Hepatocyte (in vitro differentiated cells): ENCODE results near the gene CCDC102A. TPM values are rescaled to one million over a fixed set of nuclear protein-coding genes. Genes with fewer than 3 reads are reported as not detected.

ENCODE experiments used
- DNase-seq: peaks from one replicate; pipeline ENCODE4 v3.0.0-alpha.2; 2016; ENCODE audit warnings: low spot score
- H2AFZ ChIP-seq: fragments of 200-600 bp; sonication (generic); 2 replicates; pipeline ENCODE4 v1.6.0; 2016; ENCODE audit warnings: antibody characterized with exemption, mild to moderate bottlenecking
- H3K27ac ChIP-seq: fragments of 200-600 bp; sonication (generic); 2 replicates; pipeline ENCODE4 v1.5.1; 2016; ENCODE audit warnings: mild to moderate bottlenecking
- H3K27me3 ChIP-seq: fragments of 200-600 bp; sonication (generic); 2 replicates; pipeline ENCODE4 v1.6.1; 2016
- H3K36me3 ChIP-seq: fragments of 200-600 bp; sonication (generic); replicated peaks from 2 replicates; pipeline ENCODE4 v1.5.1; 2016; ENCODE audit warnings: low read depth; ENCODE audit not compliant: insufficient read depth
- H3K4me1 ChIP-seq: fragments of 200-600 bp; sonication (generic); 2 replicates; pipeline ENCODE4 v1.5.1; 2016; ENCODE audit warnings: mild to moderate bottlenecking, moderate library complexity; ENCODE audit not compliant: insufficient read depth
- H3K4me2 ChIP-seq: fragments of 200-600 bp; sonication (generic); 2 replicates; pipeline ENCODE4 v1.6.0; 2016
- H3K4me3 ChIP-seq: fragments of 200-600 bp; sonication (generic); 2 replicates; pipeline ENCODE4 v1.5.1; 2016; ENCODE audit warnings: mild to moderate bottlenecking
- H3K79me2 ChIP-seq: fragments of 200-600 bp; sonication (generic); 2 replicates; pipeline ENCODE4 v1.6.0; 2017; ENCODE audit warnings: mild to moderate bottlenecking
- H3K9me2 ChIP-seq: fragments of 200-600 bp; sonication (generic); replicated peaks from 2 replicates; pipeline ENCODE4 v1.6.0; 2017; ENCODE audit warnings: mild to moderate bottlenecking; ENCODE audit not compliant: insufficient read depth
- H3K9me3 ChIP-seq: fragments of 200-600 bp; sonication (generic); 2 replicates; pipeline ENCODE4 v1.5.1; 2016; ENCODE audit warnings: low read depth, mild to moderate bottlenecking
- H4K20me1 ChIP-seq: fragments of 200-600 bp; sonication (generic); 2 replicates; pipeline ENCODE4 v1.6.0; 2016; ENCODE audit warnings: mild to moderate bottlenecking; ENCODE audit not compliant: insufficient read depth, poor library complexity, severe bottlenecking
- CTCF ChIP-seq: fragments of 200-600 bp; sonication (generic); IDR thresholded peaks from 2 replicates; pipeline ENCODE4 v1.5.1; 2016; ENCODE audit warnings: antibody characterized with exemption, mild to moderate bottlenecking; ENCODE audit not compliant: poor library complexity
- EZH2 ChIP-seq: fragments of 200-600 bp; sonication (generic); IDR thresholded peaks from 2 replicates; pipeline ENCODE4 v1.6.1; 2016; ENCODE audit warnings: antibody characterized with exemption, mild to moderate bottlenecking, borderline replicate concordance
- EZH2phosphoT487 ChIP-seq: fragments of 200-600 bp; sonication (generic); IDR thresholded peaks from one replicate; pipeline ENCODE4 v1.6.1; 2018; ENCODE audit warnings: antibody characterized with exemption, mild to moderate bottlenecking, low read depth, moderate library complexity; ENCODE audit not compliant: unreplicated experiment, severe bottlenecking
- WGBS: methylation state at CpG from one replicate; pipeline ENCODE4 v1.1.6; 2016; ENCODE audit warnings: low lambda C conversion rate; ENCODE audit errors: missing lambda C conversion rate; 5-methylcytosine and 5-hydroxymethylcytosine counted together
- polyA plus RNA-seq: library from polyadenylated mRNA; unstranded; fragments of >200 nt; fragmentation: Nextera tagmentation; extraction: Ambion mirVana; gene quantifications from 2 replicates; pipeline ENCODE4 v1.2.1, GENCODE V29; 2016
- total RNA-seq: library from RNA; depleted of rRNA; stranded (reverse); fragments of >200 nt; gene quantifications from 2 replicates; pipeline ENCODE4 v1.2.3, GENCODE V29; 2014

The CCDC102A gene
- total and polyA plus RNA-seq, 2 experiments from 2014 or later: 11.4 to 17.2 TPM

- Histone ChIP-seq H4K20me1 (no peaks in the 10 kb centered on the region), H3K27ac (peak overlapping the region; percentile 73), H3K4me3 (no peak overlapping the region), H3K9me2 (no peaks in the 10 kb centered on the region), H3K9me3 (no peaks in the 10 kb centered on the region), H2AFZ (peak overlapping the region; percentile 94), H3K27me3 (no peaks in the 10 kb centered on the region), H3K4me2 (peak overlapping the region; percentile 95), H3K79me2 (peaks cover 25% of the 10 kb centered on the region), H3K36me3 (no peaks in the 10 kb centered on the region), H3K4me1 (peaks cover 32% of the 10 kb centered on the region)
- TF ChIP-seq EZH2phosphoT487 (no peak), EZH2 (no peak), CTCF (no peak)
- WGBS: 67% methylated on average over 10 of the region's 10 CpGs
- DNase-seq: no peak
These were observed 1.3 kb upstream of the CCDC102A start for GRCh38 chr16:57537581-57538234.

GRCh38 chr16:57537194-57537505 is 779 bp upstream of the CCDC102A start:
- Histone ChIP-seq H3K27ac (peak overlapping the region; percentile 73), H3K36me3 (no peaks in the 10 kb centered on the region), H3K9me3 (no peaks in the 10 kb centered on the region), H3K4me2 (peak overlapping the region; percentile 95), H3K27me3 (no peaks in the 10 kb centered on the region), H3K79me2 (peaks cover 27% of the 10 kb centered on the region), H4K20me1 (no peaks in the 10 kb centered on the region), H2AFZ (peak overlapping the region; percentile 94), H3K4me1 (peaks cover 32% of the 10 kb centered on the region), H3K9me2 (no peaks in the 10 kb centered on the region), H3K4me3 (no peak overlapping the region)
- DNase-seq: no peak
- 39% methylated on average over 8 of the region's 8 CpGs for WGBS
- TF ChIP-seq EZH2 (no peak), EZH2phosphoT487 (no peak), CTCF (no peak)

GRCh38 chr16:57535680-57536305 is 578 bp downstream of the CCDC102A start:
- TF ChIP-seq EZH2phosphoT487 (no peak), CTCF (no peak), EZH2 (no peak)
- peak overlapping the region; percentile 96 for H3K4me3 ChIP-seq
- no peaks in the 10 kb centered on the region for H3K36me3 ChIP-seq
- H3K27me3 ChIP-seq: no peaks in the 10 kb centered on the region
- peak overlapping the region; percentile 94 for H2AFZ ChIP-seq
- H3K9me2 ChIP-seq: no peaks in the 10 kb centered on the region
- peaks cover 32% of the 10 kb centered on the region for H3K4me1 ChIP-seq
- H3K9me3 ChIP-seq: no peaks in the 10 kb centered on the region
- peaks cover 37% of the 10 kb centered on the region for H3K79me2 ChIP-seq
- WGBS: 12% methylated on average over 8 of the region's 50 CpGs
- H4K20me1 ChIP-seq: no peaks in the 10 kb centered on the region
- peak overlapping the region; percentile 95 for H3K4me2 ChIP-seq
- peak; percentile 94 for DNase-seq
- peak overlapping the region; percentile 73 for H3K27ac ChIP-seq
